Posterior vena cava (tissue), 2 donors: Measurements from ENCODE around the gene LTB. TPM values are rescaled to one million over a fixed set of nuclear protein-coding genes. Genes with fewer than 3 reads are reported as not detected.
"Not testable (repeated sequence)": the region's sequence is repeated elsewhere in the genome, so short reads cannot be mapped to it uniquely, and the experiment has no call there.

Source experiments
- DNase-seq: peaks from one replicate; pipeline ENCODE4 v3.0.0-alpha.2; 2020; ENCODE audit warnings: low spot score
- intact Hi-C, 2 donors: fragments of 100-400 bp; cut with DNase I; formaldehyde crosslinking; loops; one replicate each; pipeline versions ENCODE4 v1.14.1 to v1.14.2; 2022 to 2023
- total RNA-seq, 2 donors: library from RNA; stranded (reverse); fragmentation: NEBNext Ultra II Directional; extraction: Animal tissue kit (Norgen Biotek cat#: 25700); gene quantifications; one replicate each; pipeline ENCODE4 v1.2.1, GENCODE V29; 2021
- donor health status: DM: yes; HTN: yes; CAD: no.
- donor health status: DM: yes; HTN: yes; CAD: no.

LTB gene
- total RNA-seq, 2 donors from 2014 or later = 0.90 to 1.6 TPM

GRCh38 chr6:31610968-31611367 lies 28.7 kb upstream of the LTB start:
- DNase-seq = no peak
- intact Hi-C loops = no loop called here

- DNase-seq = no peak
- intact Hi-C loops = no loop called here
Measured at GRCh38 chr6:31609519-31610406, 27.5 kb upstream of the LTB start.

GRCh38 chr6:31607317-31607716 lies 25.1 kb upstream of the LTB start:
- intact Hi-C loops = no loop called here
- DNase-seq = no peak

- DNase-seq = no peak
- intact Hi-C loops = loop anchor here in 1 of 2 donors (5.0 kb wide), 1 partner anchor 50 kb away; the partner anchor contains the start of genes ATP6V1G2 and NFKBIL1
Measured at GRCh38 chr6:31597006-31597405, 14.8 kb upstream of the LTB start.

GRCh38 chr6:31592396-31592771 lies 10.2 kb upstream of the LTB start:
- intact Hi-C loops = no loop called here
- DNase-seq = no peak

GRCh38 chr6:31590691-31591090 lies 8.5 kb upstream of the LTB start:
- intact Hi-C loops, DNase-seq: not testable (repeated sequence)

- DNase-seq = no peak
- intact Hi-C loops = no loop called here
Measured at GRCh38 chr6:31588871-31589650, 6.8 kb upstream of the LTB start.

GRCh38 chr6:31587791-31588777 lies 5.9 kb upstream of the LTB start:
- intact Hi-C loops = no loop called here

GRCh38 chr6:31586599-31587281 lies 4.5 kb upstream of the LTB start:
- intact Hi-C loops = no loop called here
- no peak for DNase-seq

More at GRCh38 chr6:31587791-31588777, 5.9 kb upstream of the LTB start:
- no peak for DNase-seq

- no peak for DNase-seq
- intact Hi-C loops = no loop called here
Measured at GRCh38 chr6:31586008-31586407, 3.8 kb upstream of the LTB start, which contains the start of gene LST1. Gene LST1, plus strand, starts transcription at chr6:31586277. Its CDS starts 1,023 bp downstream, at chr6:31587300.

- DNase-seq = no peak
- intact Hi-C loops = no loop called here
Measured at GRCh38 chr6:31585491-31585890, 3.3 kb upstream of the LTB start.

- intact Hi-C loops = no loop called here
- DNase-seq = no peak
Measured at GRCh38 chr6:31581434-31582229, 592 bp downstream of the LTB start.

- intact Hi-C loops = no loop called here
- DNase-seq = peak; percentile 96
Measured at GRCh38 chr6:31580807-31581433, 1.3 kb downstream of the LTB start.

GRCh38 chr6:31580438-31580740 lies 1.8 kb downstream of the LTB start:
- intact Hi-C loops = no loop called here
- DNase-seq = no peak

- no peak for DNase-seq
- intact Hi-C loops = no loop called here
Measured at GRCh38 chr6:31579546-31580437, 2.4 kb downstream of the LTB start.

- intact Hi-C loops = no loop called here
- no peak for DNase-seq
Measured at GRCh38 chr6:31579119-31579505, 3.1 kb downstream of the LTB start.
